Stomach (tissue), 19 donors: Measurements from ENCODE around the gene RINL. TPM values are rescaled to one million over a fixed set of nuclear protein-coding genes. Genes with fewer than 3 reads are reported as not detected.
A peak's percentile ranks its signal among the peaks of the same experiment; 100 is the strongest.

Experiments
- DNase-seq, 2 donors: peaks; one replicate each; pipeline versions ENCODE4 v3.0.0 to v3.0.0-alpha.2; 2013 to 2019
- H3K27ac ChIP-seq, 5 donors: fragments of 200-600 bp in 4 of 5; sonication (generic) in 4 of 5; one replicate each; pipeline ENCODE4 v1.5.1; 2013 to 2019; ENCODE audit warnings: mild to moderate bottlenecking in 1 of 5, moderate library complexity in 1 of 5
- H3K27me3 ChIP-seq, 3 donors: fragments of 200-600 bp; sonication (generic); one replicate each; pipeline ENCODE4 v1.5.1; 2017 to 2019; ENCODE audit warnings: mixed run types in 1 of 3
- H3K36me3 ChIP-seq, 4 donors: fragments of 200-600 bp; sonication (generic); 1 replicate in 3 of 4; 2 replicates in 1 of 4; pipeline ENCODE4 v1.5.1; 2016 to 2019
- H3K4me1 ChIP-seq, 4 donors: fragments of 200-600 bp; sonication (generic); one replicate each; pipeline ENCODE4 v1.5.1; 2016 to 2019
- H3K4me3 ChIP-seq, 4 donors: fragments of 200-600 bp; sonication (generic) in 3 of 4; one replicate each; pipeline ENCODE4 v1.5.1; 2016 to 2019; ENCODE audit warnings: mild to moderate bottlenecking in 1 of 4
- H3K9me3 ChIP-seq, 4 donors: fragments of 200-600 bp; sonication (generic); one replicate each; pipeline ENCODE4 v1.5.1; 2016 to 2019
- EP300 ChIP-seq: sonication (generic); formaldehyde crosslinking; IDR thresholded peaks from one replicate; pipeline ENCODE4 v1.6.1; 2017; ENCODE audit warnings: antibody characterized with exemption
- POLR2A ChIP-seq, 4 donors: fragments of 450-650 bp; IDR thresholded peaks; one replicate each; pipeline ENCODE4 v1.6.1; 2016; ENCODE audit warnings: antibody characterized with exemption in 4 of 4, control low read depth in 2 of 4, mild to moderate bottlenecking in 1 of 4, moderate library complexity in 1 of 4
- POLR2AphosphoS5 ChIP-seq, 3 donors: sonication (generic); formaldehyde crosslinking; IDR thresholded peaks; one replicate each; pipeline ENCODE4 v1.6.1; 2016; ENCODE audit warnings: antibody characterized with exemption in 3 of 3
- WGBS, 5 donors: extraction: QIAGEN DNeasy Blood & Tissue Kit in 3 of 5; methylation state at CpG; one replicate each; pipeline versions ENCODE4 v1.1.5 to v1.1.7; 2013 to 2018; 5-methylcytosine and 5-hydroxymethylcytosine counted together
- intact Hi-C: fragments of 100-400 bp; cut with DNase I; formaldehyde crosslinking; loops from one replicate; pipeline ENCODE4 v1.15.1; 2023; ENCODE audit warnings: low total_unique reads
- long read RNA-seq, 10 donors: transcript quantifications; one replicate each; lab custom pipeline, GENCODE V29; 2026
- polyA plus RNA-seq, 3 donors: library from polyadenylated mRNA; stranded (reverse); fragments of 200-250 nt; gene quantifications; one replicate each; pipeline ENCODE4 v1.2.3, GENCODE V29; 2013
- total RNA-seq, 5 donors: library from RNA; depleted of rRNA; stranded (reverse); fragments of >200 nt; gene quantifications; one replicate each; pipeline versions ENCODE4 v1.1.0 to v1.2.3, GENCODE V29; 2014 to 2016
- TF ChIP-seq, protein P1 (sequence below), 7 experiments: fragments of 450-650 bp in 4 of 7; fragments of 200-600 bp in 3 of 7; sonication (generic) in 3 of 7; IDR thresholded peaks; one replicate each; pipeline ENCODE4 v1.5.1; 2016 to 2019; ENCODE audit warnings: antibody characterized with exemption in 7 of 7, control low read depth in 2 of 7, mild to moderate bottlenecking in 1 of 7
- donor health status: healthy with polysubstance abuse.
- donor health status: Bipolar disorder and iron deficiency.
- donor health status: healthy.

RINL gene, protein sequence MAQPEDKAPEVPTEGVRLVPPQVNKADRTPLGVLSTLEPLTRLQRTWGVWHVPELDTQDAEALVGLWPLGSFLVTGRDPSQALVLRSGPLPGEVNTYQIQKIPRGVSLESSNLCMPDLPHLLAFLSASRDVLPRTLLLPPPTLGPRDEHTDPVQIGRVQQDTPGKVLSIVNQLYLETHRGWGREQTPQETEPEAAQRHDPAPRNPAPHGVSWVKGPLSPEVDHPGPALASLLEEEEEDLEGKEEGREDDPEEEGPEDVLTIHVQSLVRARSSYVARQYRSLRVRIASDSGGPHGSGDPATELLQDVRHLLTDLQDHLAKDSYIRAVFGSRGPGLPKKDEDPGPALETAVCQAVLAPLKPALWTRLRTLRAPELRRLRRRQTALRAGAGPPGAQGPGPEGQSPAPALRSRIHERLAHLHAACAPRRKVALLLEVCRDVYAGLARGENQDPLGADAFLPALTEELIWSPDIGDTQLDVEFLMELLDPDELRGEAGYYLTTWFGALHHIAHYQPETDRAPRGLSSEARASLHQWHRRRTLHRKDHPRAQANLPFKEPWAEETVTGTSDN
- total RNA-seq = 1 to 10 TPM in 4 of 5 donors, not detected in 1; 1.8 to 9.2 (median 3.4) TPM
- polyA plus RNA-seq = 10 to 100 TPM in 1 of 3 donors, 1 to 10 TPM in 2; 6.9 to 10.0 (median 9.3) TPM
- long read RNA-seq, donor 1 = 0 reads
- long read RNA-seq, donor 2 = 0 reads
- long read RNA-seq, donor 3, partial matches to known transcripts = 0 of 2 reads
- long read RNA-seq, donor 3, other reads (novel, unspliced or antisense) = 0 of 2 reads
- long read RNA-seq, donor 4 = 0 reads
- long read RNA-seq, donor 5, partial matches to known transcripts = 0 of 1 reads
- long read RNA-seq, donor 5, other reads (novel, unspliced or antisense) = 0 of 1 reads
- long read RNA-seq, donor 6, partial matches to known transcripts = 0 of 4 reads
- long read RNA-seq, donor 6, other reads (novel, unspliced or antisense) = 0 of 4 reads
- long read RNA-seq, donor 7 = 0 reads
- long read RNA-seq, donor 8 = 0 reads
- long read RNA-seq, donor 9 = 0 reads
- long read RNA-seq, donor 10 = 0 reads

- H3K4me3 ChIP-seq = peak within 1 kb of the TSS; percentile 5 to 28 (median 22)
- 15 to 36% (median 23%) methylated on average over 11 of the region's 11 CpGs for WGBS, 5 donors
- DNase-seq = peak; percentile 46 to 86
- H3K36me3 ChIP-seq = peaks cover 10 to 44% (median 41%) of the 10 kb centered on the region in 4 donors
- no peaks in the 10 kb centered on the region for H3K27me3 ChIP-seq
- H3K4me1 ChIP-seq = peaks cover 4 to 21% (median 13%) of the 10 kb centered on the region in 4 donors
- intact Hi-C loops = no loop called here
- H3K27ac ChIP-seq = peak within 1 kb of the TSS; percentile 73 to 84 (median 81)
- no peaks in the 10 kb centered on the region for H3K9me3 ChIP-seq
- TF ChIP-seq EP300 = no peak
Observed at GRCh38 chr19:38877781-38878574, at the start of gene RINL. RINL (minus strand) TSS chr19:38878275; CDS start chr19:38876742, 1,533 bp downstream.

- H3K9me3 ChIP-seq = no peaks in the 10 kb centered on the region
- no peak overlapping the region for H3K27ac ChIP-seq
- H3K4me3 ChIP-seq = no peak overlapping the region
- intact Hi-C loops = no loop called here
- WGBS, 5 donors = 90 to 97% (median 94%) methylated on average over 7 of the region's 7 CpGs
- no peak for DNase-seq
- no peaks in the 10 kb centered on the region for H3K27me3 ChIP-seq
- H3K4me1 ChIP-seq = peaks cover 3 to 10% (median 5%) of the 10 kb centered on the region in 4 donors
- peaks cover 18 to 52% (median 44%) of the 10 kb centered on the region in 4 donors for H3K36me3 ChIP-seq
- TF ChIP-seq EP300 = no peak
- no peak for TF ChIP-seq POLR2A (IDR thresholded peaks at IDR 0.05)
- no peak for TF ChIP-seq POLR2AphosphoS5 (IDR thresholded peaks at IDR 0.05)
- TF ChIP-seq, protein P1, sequence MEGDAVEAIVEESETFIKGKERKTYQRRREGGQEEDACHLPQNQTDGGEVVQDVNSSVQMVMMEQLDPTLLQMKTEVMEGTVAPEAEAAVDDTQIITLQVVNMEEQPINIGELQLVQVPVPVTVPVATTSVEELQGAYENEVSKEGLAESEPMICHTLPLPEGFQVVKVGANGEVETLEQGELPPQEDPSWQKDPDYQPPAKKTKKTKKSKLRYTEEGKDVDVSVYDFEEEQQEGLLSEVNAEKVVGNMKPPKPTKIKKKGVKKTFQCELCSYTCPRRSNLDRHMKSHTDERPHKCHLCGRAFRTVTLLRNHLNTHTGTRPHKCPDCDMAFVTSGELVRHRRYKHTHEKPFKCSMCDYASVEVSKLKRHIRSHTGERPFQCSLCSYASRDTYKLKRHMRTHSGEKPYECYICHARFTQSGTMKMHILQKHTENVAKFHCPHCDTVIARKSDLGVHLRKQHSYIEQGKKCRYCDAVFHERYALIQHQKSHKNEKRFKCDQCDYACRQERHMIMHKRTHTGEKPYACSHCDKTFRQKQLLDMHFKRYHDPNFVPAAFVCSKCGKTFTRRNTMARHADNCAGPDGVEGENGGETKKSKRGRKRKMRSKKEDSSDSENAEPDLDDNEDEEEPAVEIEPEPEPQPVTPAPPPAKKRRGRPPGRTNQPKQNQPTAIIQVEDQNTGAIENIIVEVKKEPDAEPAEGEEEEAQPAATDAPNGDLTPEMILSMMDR (IDR thresholded peaks at IDR 0.05) = no peak
Observed at GRCh38 chr19:38924388-38924787, 46.3 kb upstream of the RINL start.

DNA sequence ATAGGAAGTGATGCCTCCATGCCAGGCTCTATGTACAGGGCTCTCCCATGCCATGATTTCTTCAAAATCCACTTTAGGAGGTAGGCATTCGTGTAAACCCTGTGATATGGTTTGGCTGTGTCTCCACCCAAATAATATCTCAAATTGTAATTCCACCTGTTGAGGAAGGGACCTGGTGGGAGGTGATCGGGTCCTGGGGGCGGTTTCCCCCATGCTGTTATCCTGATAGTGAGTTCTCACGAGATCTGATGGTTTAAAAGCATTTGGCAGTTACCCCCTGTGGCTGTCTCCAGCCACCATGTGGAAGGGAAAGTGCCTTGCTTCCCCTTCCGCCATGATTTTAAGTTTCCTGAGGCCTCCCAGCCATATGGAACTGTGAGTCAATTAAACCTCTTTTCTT is 44.4 kb upstream of the RINL start:
- intact Hi-C loops = no loop called here
- 92 to 96% (median 93%) methylated on average over 5 of the region's 5 CpGs for WGBS, 5 donors

More for the DNA sequence above, 44.4 kb upstream of the RINL start:
- no peak overlapping the region for H3K27ac ChIP-seq
- no peak for TF ChIP-seq POLR2AphosphoS5 (IDR thresholded peaks at IDR 0.05)
- TF ChIP-seq EP300 = no peak
- TF ChIP-seq, protein P1 (IDR thresholded peaks at IDR 0.05) = no peak
- TF ChIP-seq POLR2A (IDR thresholded peaks at IDR 0.05) = no peak
- no peak for DNase-seq
- H3K27me3 ChIP-seq = no peaks in the 10 kb centered on the region
- H3K9me3 ChIP-seq = no peaks in the 10 kb centered on the region
- H3K4me3 ChIP-seq = no peak overlapping the region
- no peaks in the 10 kb centered on the region for H3K4me1 ChIP-seq
- H3K36me3 ChIP-seq = peaks cover 18 to 56% (median 44%) of the 10 kb centered on the region in 4 donors
